ENCODE results near the gene MIDN.

MIDN gene

GRCh38 chr19:1283917-1284292 lies 35.5 kb downstream of the MIDN start:
- no peak for DNase-seq

- no peak for DNase-seq
Observed at GRCh38 chr19:1284293-1284978, 36.1 kb downstream of the MIDN start.

GRCh38 chr19:1284979-1285736 lies 36.8 kb downstream of the MIDN start:
- no peak for DNase-seq

- no peak for DNase-seq
Observed at GRCh38 chr19:1285737-1286360, 37.5 kb downstream of the MIDN start, which contains the start of gene EFNA2. TSS of gene EFNA2 (plus strand) at chr19:1285873. CDS start at chr19:1286169, 296 bp downstream.

GRCh38 chr19:1286487-1287353 lies 38.3 kb downstream of the MIDN start:
- no peak for DNase-seq

GRCh38 chr19:1287354-1288225 lies 39.2 kb downstream of the MIDN start:
- no peak for DNase-seq

GRCh38 chr19:1288226-1288612 lies 39.8 kb downstream of the MIDN start:
- DNase-seq: no peak

GRCh38 chr19:1288833-1289685 lies 40.7 kb downstream of the MIDN start:
- DNase-seq: no peak

- no peak for DNase-seq
Observed at GRCh38 chr19:1289686-1290025, 41.3 kb downstream of the MIDN start.

- DNase-seq: no peak
Observed at GRCh38 chr19:1290196-1290702, 41.9 kb downstream of the MIDN start.

- no peak for DNase-seq
Observed at GRCh38 chr19:1290703-1291651, 42.6 kb downstream of the MIDN start.

- no peak for DNase-seq
Observed at GRCh38 chr19:1291761-1292418, 43.5 kb downstream of the MIDN start.

GRCh38 chr19:1292419-1293151 lies 44.2 kb downstream of the MIDN start:
- no peak for DNase-seq

- DNase-seq: no peak
Observed at GRCh38 chr19:1293782-1294604, 45.6 kb downstream of the MIDN start.

GRCh38 chr19:1294688-1295087 lies 46.3 kb downstream of the MIDN start:
- no peak for DNase-seq

- peak; percentile 40 for DNase-seq
Observed at GRCh38 chr19:1295169-1296012, 47.0 kb downstream of the MIDN start.

Data from CD4-positive, alpha-beta T cell treated with Interleukin-12 subunit alpha and Interleukin-12 subunit beta, for 1 hour (primary cell).